Measurements from ENCODE around the gene DACT3. TPM values are rescaled to one million over a fixed set of nuclear protein-coding genes. Genes with fewer than 3 reads are reported as not detected.

Gene DACT3
- total RNA-seq, 1 donor from 2014 or later: 14.5 TPM

Small RNA genes within 50 kb of the gene (small RNA-seq; reads per million reads assigned to genes)
- gene MIR320E (not detected), gene RN7SL364P (2.8 reads per million, percentile 86 among the genes with 10 or more reads in this experiment)

Other genes with a start within 250 kb of the DACT3 start
- gene CCDC8, start 247.6 kb downstream of the DACT3 start, total RNA-seq: 4.7 TPM
- gene PNMA8C, start 232.2 kb downstream of the DACT3 start, total RNA-seq: 25.3 TPM
- gene PNMA8A, start 189.6 kb downstream of the DACT3 start, total RNA-seq: 58.5 TPM
- gene PNMA8B, start 165.3 kb downstream of the DACT3 start, total RNA-seq: 17.5 TPM
- 224 TPM for gene CALM3, start 59.9 kb downstream of the DACT3 start, total RNA-seq
- gene PTGIR, start 36.1 kb downstream of the DACT3 start, total RNA-seq: not detected
- gene GNG8, start 25.0 kb downstream of the DACT3 start, total RNA-seq: not detected
- 4.7 TPM for gene PRKD2, start 55.9 kb upstream of the DACT3 start, total RNA-seq
- 11.7 TPM for gene FKRP, start 84.9 kb upstream of the DACT3 start, total RNA-seq
- 85.2 TPM for gene STRN4, start 85.3 kb upstream of the DACT3 start, total RNA-seq
- gene SLC1A5, start 127.4 kb upstream of the DACT3 start, total RNA-seq: 3.3 TPM
- 49.1 TPM for gene AP2S1, start 189.7 kb upstream of the DACT3 start, total RNA-seq
- gene ARHGAP35, start 199.8 kb upstream of the DACT3 start, total RNA-seq: 76.3 TPM